Measurements from ENCODE around the gene PTPRN2. TPM values are rescaled to one million over a fixed set of nuclear protein-coding genes. Genes with fewer than 3 reads are reported as not detected.
"Not testable (repeated sequence)": the region's sequence is repeated elsewhere in the genome, so short reads cannot be mapped to it uniquely, and the experiment has no call there.

The PTPRN2 gene
- total RNA-seq, 2 donors from 2014 or later: 26.1 to 55.5 TPM

- H3K4me3 ChIP-seq: no peak overlapping the region
- TF ChIP-seq POLR2AphosphoS5 (IDR thresholded peaks at IDR 0.05) (no peak), POLR2A (IDR thresholded peaks at IDR 0.05) (no peak), CTCF (IDR thresholded peaks at IDR 0.05) (no peak)
- 77% methylated on average over 6 of the region's 6 CpGs for whole genome bisulfite sequencing
- H3K9me3 ChIP-seq: no peaks in the 10 kb centered on the region
- no peaks in the 10 kb centered on the region for H3K27me3 ChIP-seq (replicated peaks; ENCODE audit: insufficient read depth)
- no peaks in the 10 kb centered on the region for H3K4me1 ChIP-seq (replicated peaks)
- DNase-seq (ENCODE audit: low spot score): no peak
- H3K27ac ChIP-seq: no peak overlapping the region
- intact Hi-C loops (cut with DNase I): no loop called here
- H3K36me3 ChIP-seq: no peaks in the 10 kb centered on the region
Measured at GRCh38 chr7:158460665-158461064, 127.0 kb downstream of the PTPRN2 start.

- Histone ChIP-seq H3K27me3 (replicated peaks; ENCODE audit: insufficient read depth) (no peaks in the 10 kb centered on the region), H3K4me1 (replicated peaks) (no peaks in the 10 kb centered on the region), H3K27ac (no peak overlapping the region), H3K4me3 (no peak overlapping the region), H3K9me3 (no peaks in the 10 kb centered on the region), H3K36me3 (no peaks in the 10 kb centered on the region)
- TF ChIP-seq POLR2AphosphoS5 (IDR thresholded peaks at IDR 0.05) (no peak), POLR2A (IDR thresholded peaks at IDR 0.05) (no peak), CTCF (IDR thresholded peaks at IDR 0.05) (no peak)
- no peak for DNase-seq (ENCODE audit: low spot score)
- WGBS: 78% methylated on average over 13 of the region's 13 CpGs
- intact Hi-C loops (cut with DNase I): no loop called here
Measured at GRCh38 chr7:158458716-158459282, 128.8 kb downstream of the PTPRN2 start.

- Histone ChIP-seq H3K4me3 (no peak overlapping the region), H3K27ac (no peak overlapping the region), H3K9me3 (no peaks in the 10 kb centered on the region), H3K4me1 (replicated peaks) (no peaks in the 10 kb centered on the region), H3K36me3 (no peaks in the 10 kb centered on the region), H3K27me3 (replicated peaks; ENCODE audit: insufficient read depth) (no peaks in the 10 kb centered on the region)
- intact Hi-C loops (cut with DNase I): no loop called here
- WGBS: 61% methylated on average over 13 of the region's 13 CpGs
- TF ChIP-seq POLR2A (IDR thresholded peaks at IDR 0.05) (no peak), POLR2AphosphoS5 (IDR thresholded peaks at IDR 0.05) (no peak), CTCF (IDR thresholded peaks at IDR 0.05) (no peak)
- no peak for DNase-seq (ENCODE audit: low spot score)
Measured at GRCh38 chr7:158458096-158458495, 129.5 kb downstream of the PTPRN2 start.

- H3K4me3 ChIP-seq; DNase-seq (ENCODE audit: low spot score); H3K9me3 ChIP-seq; H3K36me3 ChIP-seq; H3K4me1 ChIP-seq (replicated peaks); H3K27ac ChIP-seq; H3K27me3 ChIP-seq (replicated peaks; ENCODE audit: insufficient read depth); intact Hi-C loops (cut with DNase I): not testable (repeated sequence)
- 76% methylated on average over 22 of the region's 22 CpGs for WGBS
Measured at GRCh38 chr7:158457586-158457985, 130.0 kb downstream of the PTPRN2 start.

GRCh38 chr7:158454631-158455030 is 133.0 kb downstream of the PTPRN2 start:
- Histone ChIP-seq H3K36me3 (no peaks in the 10 kb centered on the region), H3K27me3 (replicated peaks; ENCODE audit: insufficient read depth) (no peaks in the 10 kb centered on the region), H3K27ac (no peak overlapping the region), H3K4me3 (no peak overlapping the region), H3K9me3 (no peaks in the 10 kb centered on the region), H3K4me1 (replicated peaks) (no peaks in the 10 kb centered on the region)
- intact Hi-C loops (cut with DNase I): no loop called here
- WGBS: 94% methylated on average over 8 of the region's 8 CpGs
- DNase-seq (ENCODE audit: low spot score): no peak
- no peak for TF ChIP-seq POLR2A (IDR thresholded peaks at IDR 0.05)
- no peak for TF ChIP-seq POLR2AphosphoS5 (IDR thresholded peaks at IDR 0.05)
- no peak for TF ChIP-seq CTCF (IDR thresholded peaks at IDR 0.05)
